ENCODE data around the gene ZNF423.

GRCh38 chr16:49706620-49707355, 149.1 kb downstream of the ZNF423 start:
- TF ChIP-seq CTCF (conservative IDR thresholded peaks at IDR 0.05; ENCODE audit: low read depth, low read length): no peak
- no peak for TF ChIP-seq EZH2 (IDR thresholded peaks at IDR 0.05; ENCODE audit: borderline replicate concordance, low read depth, low read length, poor library complexity, severe bottlenecking)
